Activated CD4-positive, alpha-beta T cell treated with anti-CD3 and anti-CD28 coated beads, Interleukin-2, amount 50 U/mL, for 1 hour (primary cell): ENCODE results near the gene NABP1.
"Not testable (repeated sequence)": the region's sequence is repeated elsewhere in the genome, so short reads cannot be mapped to it uniquely, and the experiment has no call there.

ENCODE experiments used
- DNase-seq: peaks from one replicate; pipeline ENCODE4 v3.0.0-alpha.2; 2020

Gene NABP1

DNA sequence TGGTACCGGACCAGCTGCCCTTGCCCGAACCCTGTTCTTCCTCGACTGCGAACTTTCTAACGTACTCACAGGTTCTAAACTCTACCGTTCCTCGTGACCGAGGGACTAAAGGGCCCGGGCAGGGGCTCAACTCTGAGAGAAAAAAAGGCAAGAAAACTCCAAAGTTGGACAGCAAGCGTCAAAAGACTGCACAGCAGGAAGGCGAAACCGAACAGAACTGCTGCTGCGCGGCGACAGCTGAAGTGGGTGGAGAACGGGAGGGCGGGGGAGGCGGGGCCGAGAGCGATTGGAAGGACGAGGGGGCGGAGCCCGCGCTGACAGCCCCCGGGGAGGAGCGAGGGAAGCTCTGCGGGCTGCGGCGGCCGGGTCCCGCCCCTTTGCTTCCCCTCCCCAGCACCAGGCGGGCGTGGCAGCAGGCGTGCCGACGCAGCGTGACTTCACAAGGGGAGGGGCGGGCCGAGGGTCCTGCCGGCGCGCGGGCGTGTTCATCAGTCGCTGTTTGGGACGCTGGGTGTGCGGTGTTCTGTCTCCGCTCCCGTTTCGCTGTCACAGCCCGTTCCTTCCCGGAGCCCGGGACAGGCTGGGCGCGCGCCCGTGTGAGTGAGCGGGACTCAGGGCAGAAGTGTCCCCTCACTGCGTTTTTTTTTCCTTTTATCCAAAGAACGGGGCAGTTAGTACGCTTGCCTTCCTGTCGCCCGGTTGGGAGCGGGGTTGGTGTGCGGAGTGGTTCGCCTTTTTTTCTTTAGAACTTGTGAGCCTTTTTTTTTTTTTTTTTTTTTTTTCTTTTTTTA, at the start of gene NABP1:
TSS of gene NABP1 (plus strand) at position 491 of the 791 bp plus-strand sequence. CDS start 479 bp downstream, outside the sequence.
- peak; percentile 99 for DNase-seq

DNA sequence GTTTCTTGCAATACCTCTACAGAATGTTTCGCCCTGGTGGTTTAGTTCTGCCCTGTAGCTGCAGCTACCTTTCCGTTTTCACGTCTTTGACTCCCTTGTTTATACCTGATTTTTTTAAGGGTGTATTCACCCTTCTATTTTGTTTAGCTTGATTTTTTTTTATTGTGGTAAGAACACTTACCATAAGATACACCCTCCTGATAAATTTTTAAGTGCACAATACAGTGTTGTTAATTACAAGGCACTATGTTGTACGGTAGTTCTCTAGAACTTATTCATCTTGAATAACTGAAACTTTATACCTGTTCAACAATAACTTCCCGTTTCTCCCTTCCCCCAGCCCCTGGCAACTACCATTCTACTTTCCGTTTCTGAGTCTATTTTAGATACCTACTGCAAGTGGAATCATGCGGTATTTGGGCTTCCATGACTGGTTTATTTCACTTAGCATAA, 48.9 kb upstream of the NABP1 start:
- no peak for DNase-seq

GRCh38 chr2:191629976-191630712, 47.8 kb upstream of the NABP1 start:
- DNase-seq: no peak

DNA sequence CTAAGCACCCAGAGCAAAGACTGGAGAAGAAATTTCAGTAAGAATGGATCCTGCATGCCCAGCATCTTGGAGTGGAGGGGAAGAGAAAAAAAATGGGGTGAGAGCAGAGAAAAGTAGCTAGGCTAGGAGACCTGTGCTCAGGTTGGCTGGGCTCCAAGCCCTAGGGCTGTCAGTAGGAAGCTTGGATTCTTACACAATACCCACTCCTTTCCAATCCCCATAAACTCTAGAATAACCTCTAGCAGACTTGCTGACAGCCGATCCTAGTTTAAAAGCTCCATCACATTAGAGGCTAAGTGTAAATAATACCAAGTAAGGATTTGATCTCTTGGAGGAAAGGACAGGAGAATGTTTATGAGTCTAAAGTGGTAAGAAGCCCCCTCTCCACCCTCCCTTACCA, 46.2 kb upstream of the NABP1 start:
- no peak for DNase-seq

DNA sequence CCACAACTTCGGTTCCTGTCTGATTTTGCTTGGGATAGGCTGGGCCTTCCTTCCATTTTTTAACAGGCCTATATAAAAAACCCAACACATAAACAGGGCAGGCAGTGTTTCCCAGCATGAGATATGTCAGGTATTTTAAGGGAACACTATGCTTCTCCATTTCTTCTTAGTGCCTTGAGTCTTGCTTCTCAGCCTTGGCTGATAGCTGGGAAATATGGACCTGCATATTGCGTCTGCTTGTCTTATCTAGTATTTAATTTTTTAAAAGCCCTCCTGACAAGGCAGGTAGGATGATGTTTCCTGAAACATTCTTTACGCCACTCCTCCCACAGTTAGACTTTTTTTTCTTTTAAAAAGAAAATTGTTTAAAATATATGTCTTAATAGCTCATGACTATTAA, 45.5 kb upstream of the NABP1 start:
- no peak for DNase-seq

DNA sequence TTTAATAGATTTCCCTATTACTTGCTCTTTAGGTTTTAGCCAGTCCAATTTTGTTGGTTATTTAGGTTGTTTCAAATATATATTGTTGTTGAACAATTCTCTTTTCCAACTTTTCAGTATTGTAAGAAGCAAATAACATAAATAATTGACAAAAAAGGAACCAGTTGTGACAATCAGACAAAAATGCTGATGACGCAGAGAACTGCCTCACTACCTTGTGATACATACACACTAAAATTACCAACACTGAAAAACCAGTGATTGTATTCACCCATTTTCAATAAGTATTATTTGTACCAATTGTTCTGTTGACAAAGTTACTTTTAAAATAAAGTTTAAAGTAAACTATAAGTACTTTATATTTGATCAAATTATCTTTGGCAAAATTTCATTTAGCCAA, 43.1 kb upstream of the NABP1 start:
- no peak for DNase-seq

GRCh38 chr2:191635333-191636234, 42.4 kb upstream of the NABP1 start:
- DNase-seq: no peak

DNA sequence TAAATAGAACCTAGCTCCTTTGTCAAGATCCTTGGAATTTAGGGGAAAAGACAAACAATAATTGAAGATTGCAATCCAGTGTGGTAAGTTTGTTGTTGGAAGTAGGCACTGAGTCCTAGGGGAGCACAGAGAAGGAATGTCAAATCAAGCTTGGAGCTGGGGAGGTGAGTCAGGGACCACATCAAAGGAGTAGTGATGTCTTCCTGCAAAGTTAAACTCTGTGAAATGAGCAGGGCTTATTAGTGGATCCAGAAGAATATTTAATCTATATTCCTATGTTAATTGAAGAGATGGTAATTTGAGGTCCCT, 41.7 kb upstream of the NABP1 start:
- DNase-seq: no peak

- DNase-seq: no peak
Measured at GRCh38 chr2:191636586-191636985, 41.4 kb upstream of the NABP1 start.

DNA sequence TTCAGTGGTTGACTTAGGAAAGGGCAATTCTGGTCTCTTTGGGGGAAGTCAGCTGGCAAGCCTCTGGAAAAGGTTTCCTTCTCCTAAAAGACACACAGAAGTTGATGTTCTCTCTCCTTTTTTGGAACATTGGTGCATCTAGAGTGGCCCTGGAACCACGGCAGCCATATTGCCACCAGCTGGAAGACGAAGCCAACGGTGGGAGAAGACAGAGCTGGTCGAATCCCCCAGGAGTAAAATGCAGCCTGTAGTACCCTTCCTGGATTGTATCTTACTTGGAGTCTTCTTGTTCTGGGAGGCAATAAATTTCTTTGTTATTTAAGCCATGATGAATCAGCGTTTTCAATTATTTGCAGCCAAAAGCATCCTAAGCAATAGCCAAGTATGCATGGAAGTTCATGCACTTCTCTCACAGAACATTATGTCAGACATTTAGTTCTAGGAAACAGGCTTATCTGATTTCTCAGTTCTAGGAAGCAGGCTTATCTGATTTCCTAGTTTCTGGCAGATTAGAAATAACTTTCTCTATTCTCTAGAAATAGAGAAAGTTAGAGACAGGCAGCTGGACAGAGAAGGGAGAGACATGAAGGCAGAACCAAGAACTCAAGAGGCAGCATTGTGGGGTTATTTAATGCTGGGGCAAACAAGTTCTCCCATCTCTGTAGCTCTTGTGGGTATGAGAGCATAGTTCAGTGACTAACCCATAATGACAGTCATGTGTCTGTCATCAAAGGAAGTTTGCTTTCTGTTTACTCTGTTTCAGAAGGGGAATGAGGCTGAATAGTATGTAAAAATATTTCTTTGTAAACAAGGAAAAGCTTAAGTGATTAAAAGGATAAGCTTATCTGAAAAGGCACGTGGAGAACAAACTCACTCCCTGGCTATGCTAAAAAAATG, 40.5 kb upstream of the NABP1 start:
- no peak for DNase-seq

- DNase-seq: no peak
Measured at GRCh38 chr2:191638079-191638801, 39.7 kb upstream of the NABP1 start.

GRCh38 chr2:191638802-191639172, 39.1 kb upstream of the NABP1 start:
- no peak for DNase-seq

- no peak for DNase-seq
Measured at GRCh38 chr2:191641609-191642008, 36.3 kb upstream of the NABP1 start.

DNA sequence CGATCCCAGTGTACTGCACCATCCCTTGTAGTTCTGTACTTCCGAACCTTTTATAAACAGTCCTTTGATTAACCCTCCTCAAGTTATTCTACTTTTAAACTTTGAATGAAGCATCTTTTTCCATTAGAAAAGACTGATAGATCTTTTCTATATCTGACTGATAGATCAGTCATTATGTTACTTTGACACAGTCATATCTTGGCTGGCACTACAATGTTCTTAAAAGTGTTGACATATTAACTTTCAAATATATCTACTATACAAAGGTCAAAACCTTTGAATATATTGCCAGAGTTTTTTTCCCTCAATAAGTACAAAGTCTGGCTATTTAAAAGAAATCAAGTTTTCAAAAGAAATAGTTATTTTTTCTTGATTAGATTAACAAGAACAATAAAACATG, 35.4 kb upstream of the NABP1 start:
- no peak for DNase-seq

GRCh38 chr2:191643429-191643828, 34.5 kb upstream of the NABP1 start:
- DNase-seq: no peak

GRCh38 chr2:191644613-191645012, 33.3 kb upstream of the NABP1 start:
- not testable (repeated sequence) for DNase-seq

DNA sequence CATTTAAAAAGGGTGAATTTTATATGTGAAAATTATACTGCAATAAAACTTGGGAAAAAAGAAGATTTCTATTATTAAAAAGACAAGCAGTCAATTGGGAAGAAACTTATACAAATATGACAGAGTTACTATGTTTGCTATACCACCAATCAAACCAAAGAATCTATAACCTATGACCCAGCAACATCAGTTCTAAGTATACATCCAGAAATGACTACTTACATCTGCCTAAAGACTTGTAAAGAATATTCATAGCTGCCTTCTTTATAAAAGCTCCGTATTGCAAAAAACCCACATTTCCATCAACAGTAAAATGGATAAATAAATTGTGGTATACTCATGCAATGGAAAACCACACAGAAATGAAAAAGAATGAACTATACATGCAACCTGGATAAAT, 32.9 kb upstream of the NABP1 start:
- DNase-seq: no peak

DNA sequence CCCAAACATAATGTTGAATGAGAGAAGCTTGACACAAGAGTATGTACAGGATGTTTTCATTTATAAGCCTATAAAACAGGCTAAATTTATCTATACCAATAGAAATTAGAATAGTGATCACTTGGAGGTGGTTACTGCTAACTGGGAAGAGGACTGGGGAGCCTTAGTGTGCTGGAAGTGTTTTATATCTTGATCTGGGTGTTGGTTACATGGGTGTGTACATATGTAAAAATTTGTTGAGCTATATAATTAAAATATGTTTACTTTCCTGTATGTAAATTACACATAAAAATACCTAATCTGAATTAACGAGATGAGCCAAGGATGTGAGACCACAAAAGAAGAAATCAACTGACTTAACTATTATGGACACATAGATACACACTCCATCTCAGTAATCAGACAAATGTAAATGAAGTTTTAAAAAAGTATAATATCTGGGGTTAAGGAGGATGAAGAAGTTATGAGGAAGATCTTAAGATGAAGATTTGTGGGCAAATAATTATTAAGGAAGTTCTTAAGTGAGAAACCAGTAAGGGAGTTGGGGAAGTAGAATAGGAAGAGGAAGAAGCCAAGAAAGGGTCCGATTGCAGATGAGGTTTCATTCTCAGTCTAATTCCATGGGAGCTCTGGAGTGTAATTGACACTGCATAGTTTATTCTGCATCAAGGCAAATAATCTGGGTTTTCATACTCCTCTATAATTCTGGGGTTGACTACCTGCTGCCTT, 32.3 kb upstream of the NABP1 start:
- no peak for DNase-seq

DNA sequence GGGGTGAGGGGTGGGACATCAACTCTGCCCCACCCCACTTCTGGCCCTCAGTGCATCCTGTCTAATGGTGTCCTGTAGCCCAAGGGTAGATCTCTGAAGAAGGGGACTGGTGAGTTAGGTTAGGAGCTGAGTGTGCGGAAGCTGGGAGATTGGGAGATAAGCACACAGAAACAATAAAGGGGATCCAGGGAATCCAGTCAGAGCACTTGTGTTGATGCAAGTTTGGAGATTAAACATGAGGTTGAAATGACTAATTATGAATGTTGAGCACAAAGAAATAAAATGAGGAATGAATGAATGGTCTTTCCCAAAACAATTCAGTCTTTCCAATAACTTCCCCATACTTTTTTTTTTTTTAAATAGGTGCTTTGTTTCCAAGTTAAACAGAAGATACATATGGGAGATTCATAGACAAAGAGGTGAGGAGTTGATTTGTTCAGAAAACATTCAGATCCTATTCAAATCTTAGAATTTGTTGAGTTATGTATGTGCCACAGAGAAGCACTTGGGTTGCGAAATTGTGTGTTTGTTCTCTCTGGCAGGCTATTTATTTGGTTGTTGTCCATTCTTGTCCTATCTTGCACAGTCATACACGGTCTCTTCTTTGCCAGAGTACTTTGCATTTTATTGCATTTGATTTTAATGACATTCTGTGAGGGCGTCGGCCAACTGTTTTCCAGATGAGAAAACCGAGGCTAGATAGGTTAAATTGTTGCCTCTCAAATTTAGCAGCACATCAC, 31.6 kb upstream of the NABP1 start:
- DNase-seq: no peak

- DNase-seq: no peak
Measured at GRCh38 chr2:191649519-191649918, 28.4 kb upstream of the NABP1 start.
